Fibroblast of skin of scalp (primary cell): Measurements from ENCODE around the gene LINC00305. TPM values are rescaled to one million over a fixed set of nuclear protein-coding genes. Genes with fewer than 3 reads are reported as not detected.

Source experiments
- DNase-seq: peaks from one replicate; pipeline ENCODE4 v3.0.0-alpha.2; 2013
- polyA plus RNA-seq, 2 experiments: library from polyadenylated mRNA; unstranded; fragments of 120-200 nt; gene quantifications; one replicate each; pipeline ENCODE4 v1.2.1, GENCODE V29; 2013; ENCODE audit not compliant: insufficient read length in 2 of 2

Gene LINC00305
- not detected for polyA plus RNA-seq (2013, experiment 1 of 2; ENCODE audit: insufficient read length)
- polyA plus RNA-seq (2013, experiment 2 of 2; ENCODE audit: insufficient read length) = not detected

GRCh38 chr18:64148988-64149387 lies at the start of gene LINC00305:
Gene LINC00305, minus strand, starts transcription at chr18:64149088.
- no peak for DNase-seq

GRCh38 chr18:64191069-64191468 lies 42.2 kb upstream of the LINC00305 start:
- no peak for DNase-seq

GRCh38 chr18:64185987-64186386 lies 37.1 kb upstream of the LINC00305 start:
- DNase-seq = no peak

GRCh38 chr18:64183665-64184064 lies 34.8 kb upstream of the LINC00305 start:
- DNase-seq = no peak

GRCh38 chr18:64180617-64181016 lies 31.7 kb upstream of the LINC00305 start:
- DNase-seq = no peak

- no peak for DNase-seq
Observed at GRCh38 chr18:64180171-64180570, 31.3 kb upstream of the LINC00305 start.

- no peak for DNase-seq
Observed at GRCh38 chr18:64179556-64180080, 30.7 kb upstream of the LINC00305 start.

GRCh38 chr18:64178860-64179259 lies 30.0 kb upstream of the LINC00305 start:
- no peak for DNase-seq

GRCh38 chr18:64175432-64175831 lies 26.5 kb upstream of the LINC00305 start:
- DNase-seq = no peak

- peak; percentile 32 for DNase-seq
Observed at GRCh38 chr18:64171576-64171975, 22.7 kb upstream of the LINC00305 start.

- DNase-seq = no peak
Observed at GRCh38 chr18:64167408-64167925, 18.6 kb upstream of the LINC00305 start.

- DNase-seq = peak; percentile 94
Observed at GRCh38 chr18:64165906-64166305, 17.0 kb upstream of the LINC00305 start.

- no peak for DNase-seq
Observed at GRCh38 chr18:64164883-64165282, 16.0 kb upstream of the LINC00305 start.

GRCh38 chr18:64149916-64150438 lies 1.1 kb upstream of the LINC00305 start:
- no peak for DNase-seq

GRCh38 chr18:64142904-64143303 lies 6.0 kb downstream of the LINC00305 start:
- DNase-seq = no peak

- DNase-seq = no peak
Observed at GRCh38 chr18:64137914-64138313, 11.0 kb downstream of the LINC00305 start.

GRCh38 chr18:64134044-64134747 lies 14.7 kb downstream of the LINC00305 start:
- peak; percentile 69 for DNase-seq

GRCh38 chr18:64132871-64133270 lies 16.0 kb downstream of the LINC00305 start:
- DNase-seq = no peak

GRCh38 chr18:64131314-64131713 lies 17.6 kb downstream of the LINC00305 start:
- DNase-seq = no peak

GRCh38 chr18:64127172-64127571 lies 21.7 kb downstream of the LINC00305 start:
- no peak for DNase-seq

- peak; percentile 15 for DNase-seq
Observed at GRCh38 chr18:64119916-64120315, 29.0 kb downstream of the LINC00305 start.

GRCh38 chr18:64118406-64118805 lies 30.5 kb downstream of the LINC00305 start:
- peak; percentile 26 for DNase-seq

- no peak for DNase-seq
Observed at GRCh38 chr18:64116571-64117175, 32.2 kb downstream of the LINC00305 start.
